AG10803 (cell line): ENCODE measurements around the gene RHOF.

Source experiments
- DNase-seq: peaks from one replicate; pipeline ENCODE4 v3.0.0; 2010; ENCODE audit warnings: low read depth
- H3K4me3 ChIP-seq: 2 replicates; pipeline ENCODE4 v1.5.1; 2011; ENCODE audit warnings: mild to moderate bottlenecking, low read length, control low read depth
- CTCF ChIP-seq: conservative IDR thresholded peaks from 2 replicates; pipeline ENCODE4 v1.5.1; 2011; ENCODE audit warnings: mild to moderate bottlenecking, low read length, control low read depth, inconsistent platforms

The RHOF gene

DNA sequence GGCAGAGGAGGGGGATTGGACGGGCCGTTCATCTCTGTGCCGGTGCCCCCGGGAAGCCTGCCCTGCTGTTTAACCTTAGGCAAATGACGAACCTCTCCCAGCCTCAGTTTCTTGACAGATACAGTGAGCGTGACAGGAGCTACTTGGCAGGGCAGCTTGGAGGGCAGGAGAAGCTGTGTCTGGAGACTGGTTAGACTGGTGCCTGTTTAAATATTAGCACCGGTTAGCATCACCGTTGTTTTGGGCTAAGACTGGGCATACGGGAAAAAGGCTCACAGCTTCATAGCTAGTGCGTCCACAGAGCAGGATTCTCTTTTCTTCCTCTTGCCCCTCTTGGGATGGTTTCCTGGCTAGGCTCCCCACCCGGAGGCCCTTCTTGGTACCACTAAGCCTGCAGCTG lies 38.7 kb downstream of the RHOF start:
- DNase-seq: no peak
- TF ChIP-seq CTCF: no peak
- H3K4me3 ChIP-seq: no peak overlapping the region

DNA sequence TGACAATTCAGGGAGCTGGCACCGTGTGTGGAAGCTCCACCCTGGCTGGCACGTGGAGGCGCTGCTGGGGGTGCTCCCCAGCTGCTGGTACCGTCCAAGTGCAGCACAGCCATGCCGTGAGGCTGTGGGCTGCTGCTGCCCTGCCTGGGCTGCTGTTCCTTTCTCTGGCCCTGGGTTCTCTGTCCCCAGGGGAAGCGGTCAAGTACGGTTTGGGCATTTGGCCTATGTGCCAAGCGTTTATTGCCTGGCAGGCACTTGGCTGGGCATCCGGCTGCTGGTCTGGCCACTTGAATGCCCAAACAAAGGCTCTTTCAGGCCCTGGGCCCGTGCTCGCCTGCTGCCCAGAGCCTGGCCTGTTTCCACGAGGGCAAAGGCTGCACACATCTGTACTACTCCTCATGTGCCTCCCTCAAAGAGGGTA lies 39.6 kb downstream of the RHOF start:
- H3K4me3 ChIP-seq: no peak overlapping the region
- no peak for DNase-seq
- no peak for TF ChIP-seq CTCF

DNA sequence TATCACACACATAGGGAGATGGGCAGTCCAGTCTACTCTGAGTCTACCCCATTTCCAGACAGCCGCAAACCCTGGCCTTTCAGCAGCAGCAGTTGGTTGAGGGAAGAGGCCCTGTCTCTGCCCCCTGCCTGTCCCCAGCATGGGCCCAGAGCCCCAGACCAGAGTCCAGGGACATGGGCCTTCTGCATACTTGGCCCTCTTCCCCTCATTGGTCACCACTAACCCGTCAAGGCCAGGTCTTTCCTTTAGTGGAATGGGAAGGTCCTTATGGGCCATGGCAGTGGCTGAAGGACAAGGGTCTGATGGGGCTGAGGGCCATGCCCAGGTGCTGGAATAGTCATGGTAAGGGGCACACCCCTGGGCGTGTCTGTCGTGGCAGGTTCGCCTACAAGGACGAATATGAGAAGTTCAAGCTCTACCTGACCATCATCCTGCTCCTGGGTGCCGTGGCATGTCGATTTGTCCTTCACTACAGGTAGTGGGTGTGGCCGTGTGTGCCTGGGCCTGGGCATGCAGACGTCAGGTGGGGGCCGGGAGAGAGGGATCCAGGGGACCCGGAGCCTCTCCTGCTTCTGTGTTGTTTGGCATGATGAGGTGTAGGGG lies 41.6 kb downstream of the RHOF start:
- no peak for TF ChIP-seq CTCF
- DNase-seq: no peak
- no peak overlapping the region for H3K4me3 ChIP-seq

- no peak overlapping the region for H3K4me3 ChIP-seq
- no peak for DNase-seq
- no peak for TF ChIP-seq CTCF
Observed at GRCh38 chr12:121751034-121751433, 42.5 kb downstream of the RHOF start.

GRCh38 chr12:121750507-121750955 lies 43.0 kb downstream of the RHOF start:
- no peak for DNase-seq
- no peak for TF ChIP-seq CTCF
- no peak overlapping the region for H3K4me3 ChIP-seq

- no peak for TF ChIP-seq CTCF
- H3K4me3 ChIP-seq: no peak overlapping the region
- DNase-seq: no peak
Observed at GRCh38 chr12:121749267-121749666, 44.2 kb downstream of the RHOF start.

GRCh38 chr12:121748571-121749265 lies 44.8 kb downstream of the RHOF start:
- DNase-seq: peak; percentile 35
- TF ChIP-seq CTCF: no peak
- no peak overlapping the region for H3K4me3 ChIP-seq
